Esophagus squamous epithelium (tissue), 4 donors: Measurements from ENCODE around the gene SH3D21.

Source experiments
- CTCF ChIP-seq, 6 experiments: fragments of 450-650 bp in 4 of 6; fragments of 200-600 bp in 2 of 6; sonication (generic) in 2 of 6; IDR thresholded peaks; one replicate each; pipeline ENCODE4 v1.5.1; 2016 to 2019; ENCODE audit warnings: antibody characterized with exemption in 6 of 6, mild to moderate bottlenecking in 4 of 6, moderate library complexity in 4 of 6
- POLR2A ChIP-seq, 4 donors: fragments of 450-650 bp; IDR thresholded peaks; one replicate each; pipeline ENCODE4 v1.6.1; 2017; ENCODE audit warnings: antibody characterized with exemption in 4 of 4, mild to moderate bottlenecking in 4 of 4, moderate library complexity in 3 of 4

GRCh38 chr1:36343651-36344394 lies 37.7 kb downstream of the SH3D21 start:
- no peak for TF ChIP-seq CTCF (IDR thresholded peaks at IDR 0.05)
- no peak for TF ChIP-seq POLR2A (IDR thresholded peaks at IDR 0.05)
